Caco-2 (cell line): ENCODE results near the gene CFAP43. TPM values are rescaled to one million over a fixed set of nuclear protein-coding genes. Genes with fewer than 3 reads are reported as not detected.

Experiments
- BruUV-seq: library from RNA; stranded (reverse); fragments of 400-500 nt; replicated peaks from 2 replicates; lab custom pipeline; 2021; lab: Mats Ljungman, UMichigan
- CTCF ChIA-PET: fragments of 300-600 bp; sonication (Branson Sonifier 250); formaldehyde crosslinking; loops from one replicate; lab custom pipeline; 2022; ENCODE audit warnings: antibody characterized with exemption; lab: Charles Lee
- POLR2A ChIA-PET: fragments of 300-600 bp; sonication (Branson Sonifier 250); formaldehyde crosslinking; loops from one replicate; lab custom pipeline; 2022; ENCODE audit warnings: antibody characterized with exemption; lab: Charles Lee
- DNase-seq, 2 experiments: peaks; one replicate each; pipeline versions ENCODE4 v3.0.0 to v3.0.0-alpha.2; 2020 to 2022
- H3K27me3 ChIP-seq: replicated peaks from 2 replicates; pipeline ENCODE4 v1.6.0; 2011; ENCODE audit warnings: low read length; ENCODE audit not compliant: control insufficient read depth, insufficient read depth
- H3K36me3 ChIP-seq: 2 replicates; pipeline ENCODE4 v1.5.1; 2011; ENCODE audit warnings: low read length; ENCODE audit not compliant: control insufficient read depth, insufficient read depth
- H3K4me1 ChIP-seq: fragments of 250-450 bp; sonication (Bioruptor Pico); 2 replicates; pipeline ENCODE4 v1.5.1; 2020; ENCODE audit warnings: mild to moderate bottlenecking
- H3K4me3 ChIP-seq: 2 replicates; pipeline ENCODE4 v1.5.1; 2011; ENCODE audit warnings: low read depth, mild to moderate bottlenecking, control low read depth, low read length
- H3K9me3 ChIP-seq: fragments of 250-450 bp; sonication (Bioruptor Pico); 2 replicates; pipeline ENCODE4 v1.5.1; 2020; ENCODE audit warnings: mild to moderate bottlenecking, moderate library complexity
- H3K27ac Mint-ChIP-seq: one replicate; pipeline ENCODE4 v1.8.0; 2022; ENCODE audit warnings: mixed read lengths; ENCODE audit not compliant: unreplicated experiment
- H3K27me3 Mint-ChIP-seq: one replicate; pipeline ENCODE4 v1.8.0; 2022; ENCODE audit warnings: mixed read lengths; ENCODE audit not compliant: insufficient read depth, unreplicated experiment
- H3K36me3 Mint-ChIP-seq: one replicate; pipeline ENCODE4 v1.8.0; 2022; ENCODE audit warnings: mild to moderate bottlenecking, mixed read lengths; ENCODE audit not compliant: insufficient read depth, unreplicated experiment
- H3K4me1 Mint-ChIP-seq: one replicate; pipeline ENCODE4 v1.8.0; 2022; ENCODE audit warnings: low read depth, mixed read lengths; ENCODE audit not compliant: unreplicated experiment
- H3K4me3 Mint-ChIP-seq: one replicate; pipeline ENCODE4 v1.8.0; 2022; ENCODE audit warnings: mild to moderate bottlenecking, moderate library complexity, mixed read lengths; ENCODE audit not compliant: unreplicated experiment
- H3K9me3 Mint-ChIP-seq: one replicate; pipeline ENCODE4 v1.8.0; 2022; ENCODE audit warnings: mixed read lengths; ENCODE audit not compliant: unreplicated experiment
- CTCF ChIP-seq, 2 experiments: fragments of 200-600 bp in 1 of 2; IDR thresholded peaks; 1 replicate in 1 of 2; 2 replicates in 1 of 2; pipeline versions ENCODE4 v1.5.1 to v1.8.0; 2011 to 2022; ENCODE audit warnings: antibody characterized with exemption in 1 of 2, control low read depth in 1 of 2, inconsistent platforms in 1 of 2, low read depth in 1 of 2, low read length in 1 of 2, mild to moderate bottlenecking in 1 of 2, moderate library complexity in 1 of 2; ENCODE audit not compliant: insufficient read depth in 1 of 2, severe bottlenecking in 1 of 2, unreplicated experiment in 1 of 2
- intact Hi-C: fragments of 100-400 bp; cut with micrococcal nuclease; formaldehyde crosslinking; loops from one replicate; pipeline ENCODE4 v1.10.0; 2022; ENCODE audit not compliant: unreplicated experiment
- total RNA-seq: library from RNA; stranded (reverse); gene quantifications from 2 replicates; pipeline ENCODE4 v1.2.3, GENCODE V29; 2022

The CFAP43 gene
- total RNA-seq, 1 experiment from 2014 or later: 0.52 TPM

- intact Hi-C loops: loop anchor here (1.0 to 10.0 kb wide), 5 partner anchors 71 to 320 kb away; partner anchors contain the start of gene SFR1
- Mint-ChIP-seq H3K27ac (no peak overlapping the region), H3K27me3 (no peaks in the 10 kb centered on the region), H3K9me3 (no peaks in the 10 kb centered on the region), H3K4me1 (no peaks in the 10 kb centered on the region), H3K36me3 (no peaks in the 10 kb centered on the region), H3K4me3 (no peak overlapping the region)
- no peak for DNase-seq
- BruUV-seq: no TSS peak
- no peaks in the 10 kb centered on the region for H3K4me1 ChIP-seq
- POLR2A ChIA-PET: no interaction called here
- no peak overlapping the region for H3K4me3 ChIP-seq
- no peaks in the 10 kb centered on the region for H3K27me3 ChIP-seq
- no peak for TF ChIP-seq CTCF (IDR thresholded peaks at IDR 0.05; ENCODE audit: insufficient read depth in 1 of 2, low read depth in 1 of 2, low read length in 1 of 2, severe bottlenecking in 1 of 2, unreplicated experiment in 1 of 2)
- CTCF ChIA-PET: no interaction called here
- H3K9me3 ChIP-seq: no peaks in the 10 kb centered on the region
- no peaks in the 10 kb centered on the region for H3K36me3 ChIP-seq
These were observed 23.4 kb downstream of the CFAP43 start for GRCh38 chr10:104208730-104209129.

- no TSS peak for BruUV-seq
These were observed 29.9 kb downstream of the CFAP43 start for GRCh38 chr10:104202231-104202630.

GRCh38 chr10:104201636-104202035 is 30.5 kb downstream of the CFAP43 start:
- TF ChIP-seq CTCF (IDR thresholded peaks at IDR 0.05; ENCODE audit: insufficient read depth in 1 of 2, low read depth in 1 of 2, low read length in 1 of 2, severe bottlenecking in 1 of 2, unreplicated experiment in 1 of 2): no peak
- no TSS peak for BruUV-seq
- DNase-seq: no peak
- Histone ChIP-seq H3K27me3 (no peaks in the 10 kb centered on the region), H3K9me3 (no peaks in the 10 kb centered on the region), H3K4me3 (no peak overlapping the region), H3K36me3 (no peaks in the 10 kb centered on the region), H3K4me1 (peaks cover 15% of the 10 kb centered on the region)
- intact Hi-C loops: loop anchor here (10.0 kb wide), 1 partner anchor 217 kb away; no protein-coding TSS in a partner anchor
- H3K9me3 Mint-ChIP-seq: no peaks in the 10 kb centered on the region
- CTCF ChIA-PET: no interaction called here
- H3K27ac Mint-ChIP-seq: peak overlapping the region; percentile 50
- no peak overlapping the region for H3K4me3 Mint-ChIP-seq
- peaks cover 11% of the 10 kb centered on the region for H3K4me1 Mint-ChIP-seq
- H3K36me3 Mint-ChIP-seq: no peaks in the 10 kb centered on the region
- POLR2A ChIA-PET: interaction anchor here (0.5 kb wide), 1 partner anchor 105 kb away, joined by 9 read pairs; no protein-coding TSS in a partner anchor
- no peaks in the 10 kb centered on the region for H3K27me3 Mint-ChIP-seq

More at GRCh38 chr10:104202231-104202630, 29.9 kb downstream of the CFAP43 start:
- no peak overlapping the region for H3K4me3 ChIP-seq
- ChIA-PET CTCF (no interaction called here), POLR2A (no interaction called here)
- no peaks in the 10 kb centered on the region for H3K27me3 ChIP-seq
- peaks cover 13% of the 10 kb centered on the region for H3K4me1 ChIP-seq
- no peak overlapping the region for H3K4me3 Mint-ChIP-seq
- no peaks in the 10 kb centered on the region for H3K9me3 Mint-ChIP-seq
- intact Hi-C loops: loop anchor here (10.0 kb wide), 1 partner anchor 217 kb away; no protein-coding TSS in a partner anchor
- H3K27me3 Mint-ChIP-seq: no peaks in the 10 kb centered on the region
- DNase-seq: no peak
- no peaks in the 10 kb centered on the region for H3K9me3 ChIP-seq
- no peaks in the 10 kb centered on the region for H3K36me3 ChIP-seq
- no peak for TF ChIP-seq CTCF (IDR thresholded peaks at IDR 0.05; ENCODE audit: insufficient read depth in 1 of 2, low read depth in 1 of 2, low read length in 1 of 2, severe bottlenecking in 1 of 2, unreplicated experiment in 1 of 2)
- peaks cover 11% of the 10 kb centered on the region for H3K4me1 Mint-ChIP-seq
- no peaks in the 10 kb centered on the region for H3K36me3 Mint-ChIP-seq
- no peak overlapping the region for H3K27ac Mint-ChIP-seq
